Adrenal gland (tissue), 12 donors: ENCODE measurements around the gene BEST4. TPM values are rescaled to one million over a fixed set of nuclear protein-coding genes. Genes with fewer than 3 reads are reported as not detected.
"Not testable (repeated sequence)": the region's sequence is repeated elsewhere in the genome, so short reads cannot be mapped to it uniquely, and the experiment has no call there.

ENCODE experiments used
- DNase-seq, 7 donors: peaks; one replicate each; pipeline ENCODE4 v3.0.0-alpha.2; 2019 to 2020
- H3K27ac ChIP-seq, 5 donors: fragments of 200-600 bp; sonication (generic) in 4 of 5; 1 replicate in 3 of 5; 2 replicates in 2 of 5; pipeline versions ENCODE4 v1.5.1 to v1.8.0; 2016 to 2020; ENCODE audit warnings: mild to moderate bottlenecking in 1 of 5
- H3K27me3 ChIP-seq: fragments of 200-600 bp; 2 replicates; pipeline ENCODE4 v1.8.0; 2021
- H3K36me3 ChIP-seq, 2 donors: fragments of 200-600 bp; replicated peaks in 1 of 2; 1 replicate in 1 of 2; 2 replicates in 1 of 2; pipeline versions ENCODE4 v1.5.1 to v1.8.0; 2018 to 2022
- H3K4me1 ChIP-seq, 2 donors: fragments of 200-600 bp; replicated peaks in 1 of 2; 1 replicate in 1 of 2; 2 replicates in 1 of 2; pipeline versions ENCODE4 v1.5.1 to v1.8.0; 2018 to 2021
- H3K4me3 ChIP-seq, 4 donors: fragments of 200-600 bp; sonication (generic) in 3 of 4; one replicate each; pipeline ENCODE4 v1.5.1; 2016 to 2018
- H3K9me3 ChIP-seq, 3 donors: fragments of 200-600 bp; sonication (generic) in 1 of 3; replicated peaks in 1 of 3; 1 replicate in 2 of 3; 2 replicates in 1 of 3; pipeline versions ENCODE4 v1.5.1 to v1.8.0; 2016 to 2021
- CTCF ChIP-seq, 6 experiments: fragments of 450-650 bp in 4 of 6; fragments of 200-600 bp in 2 of 6; sonication (generic) in 1 of 6; IDR thresholded peaks; 1 replicate in 5 of 6; 2 replicates in 1 of 6; pipeline versions ENCODE4 v1.5.1 to v1.8.0; 2016 to 2021; ENCODE audit warnings: antibody characterized with exemption in 6 of 6, mild to moderate bottlenecking in 2 of 6, moderate library complexity in 1 of 6
- POLR2A ChIP-seq, 2 donors: fragments of 450-650 bp; IDR thresholded peaks; one replicate each; pipeline ENCODE4 v1.6.1; 2017; ENCODE audit warnings: antibody characterized with exemption in 2 of 2, mild to moderate bottlenecking in 2 of 2, moderate library complexity in 1 of 2
- WGBS, 4 donors: extraction: QIAGEN DNeasy Blood & Tissue Kit in 2 of 4; methylation state at CpG; one replicate each; pipeline versions ENCODE4 v1.1.5 to v1.1.7; 2013 to 2017; 5-methylcytosine and 5-hydroxymethylcytosine counted together
- intact Hi-C, 2 donors: fragments of 100-400 bp; cut with DNase I; formaldehyde crosslinking; loops; one replicate each; pipeline versions ENCODE4 v1.14.1 to v1.15.0; 2022 to 2023
- polyA plus RNA-seq, 3 donors: library from polyadenylated mRNA; stranded (reverse); fragments of 200-250 nt in 2 of 3; fragments of 350-450 nt in 1 of 3; fragmentation: Illumina TruSeq in 1 of 3; extraction: RNeasy Lipid Tissue Mini Kit (QIAGEN cat#74804) in 1 of 3; gene quantifications; one replicate each; pipeline ENCODE4 v1.2.3, GENCODE V29; 2013 to 2014
- total RNA-seq, 9 donors: library from RNA; depleted of rRNA in 4 of 9; stranded (reverse); fragments of >200 nt in 4 of 9; fragments of 120-200 nt in 1 of 9; fragmentation: NEBNext Ultra II Directional in 1 of 9; extraction: Animal tissue kit (Norgen Biotek cat#: 25700) in 1 of 9; gene quantifications; one replicate each; pipeline versions ENCODE4 v1.1.0 to v1.2.4, GENCODE V29; 2013 to 2023
- donor health status: healthy with polysubstance abuse.
- donor health status: Bipolar disorder and iron deficiency.
- donor health status: DM: yes; HTN: yes; CAD: no.
- donor health status: DM: no; HTN: no; CAD: no.
- donor health status: DM: no; HTN: no; CAD: no.
- donor health status: DM: yes; HTN: yes; CAD: no.

The BEST4 gene
- total and polyA plus RNA-seq, 12 donors = 0.09 to 6.2 (median 0.68) TPM; not detected in 1

DNA sequence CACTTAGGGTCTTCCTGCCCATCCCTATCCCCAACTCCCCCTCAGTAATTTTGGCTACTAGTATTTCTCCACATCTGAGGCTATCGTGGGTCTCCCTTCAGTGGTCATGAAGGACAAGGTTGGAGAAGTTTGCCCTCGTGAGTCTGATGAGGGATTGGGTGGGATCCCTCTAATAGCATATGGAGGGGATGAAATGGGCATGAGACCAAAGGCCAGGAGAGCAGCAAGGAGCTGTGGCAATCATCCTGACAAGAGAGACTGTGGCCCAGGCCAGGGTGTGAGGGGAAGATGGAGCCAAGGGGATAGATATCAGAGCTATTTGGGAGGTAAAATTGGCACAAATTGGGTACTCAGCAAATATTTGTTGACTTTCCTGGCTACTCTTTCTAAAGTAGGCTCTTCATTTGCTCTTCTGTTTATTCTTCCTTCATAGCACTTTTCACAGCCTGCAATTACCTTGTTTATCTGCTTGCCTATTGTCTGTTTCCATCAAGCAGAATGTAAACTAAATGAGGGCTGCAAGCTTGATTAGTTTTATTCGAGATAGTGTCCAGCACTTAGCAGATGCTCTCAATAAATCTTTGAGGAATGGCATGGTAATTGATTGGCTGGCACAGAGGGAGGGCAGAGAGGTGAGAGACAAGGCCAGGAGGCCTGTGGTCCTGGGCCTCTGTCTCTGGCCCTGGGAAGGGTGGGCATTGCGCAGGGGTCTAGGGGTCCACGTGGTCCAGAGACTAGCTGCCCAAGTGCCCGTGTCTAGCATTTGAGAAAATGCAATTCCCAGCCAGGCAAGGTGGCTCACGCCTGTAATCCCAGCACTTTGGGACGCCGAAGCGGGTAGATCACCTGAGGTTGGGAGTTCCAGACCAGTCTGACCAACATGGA, 10.8 kb upstream of the BEST4 start:
- Histone ChIP-seq H3K36me3 (peaks cover 0 to 12% of the 10 kb centered on the region in 2 donors), H3K9me3 (no peaks in the 10 kb centered on the region), H3K4me3 (no peak overlapping the region), H3K27ac (peak overlapping the region in 3 of 5 donors; percentile 43 to 91 (median 89)), H3K4me1 (peaks cover 5 to 22% of the 10 kb centered on the region in 2 donors), H3K27me3 (no peaks in the 10 kb centered on the region)
- DNase-seq = peak in 4 of 7 donors; percentile 26 to 68 (median 34)
- no peak for TF ChIP-seq CTCF (IDR thresholded peaks at IDR 0.05)
- TF ChIP-seq POLR2A (IDR thresholded peaks at IDR 0.05) = no peak
- intact Hi-C loops = loop anchor here in 1 of 2 donors (5.0 kb wide), 1 partner anchor 34 kb away; no protein-coding TSS in a partner anchor
- 83 to 84% (median 84%) methylated on average over 10 of the region's 10 CpGs for WGBS, 4 donors

- H3K4me1 ChIP-seq = peaks cover 5 to 16% of the 10 kb centered on the region in 2 donors
- 75 to 87% (median 82%) methylated on average over 8 of the region's 8 CpGs for WGBS, 4 donors
- DNase-seq = peak in 5 of 7 donors; percentile 2 to 52 (median 16)
- H3K27ac ChIP-seq, H3K36me3 ChIP-seq, H3K9me3 ChIP-seq, H3K4me3 ChIP-seq, H3K27me3 ChIP-seq: not testable (repeated sequence)
- intact Hi-C loops = loop anchor here in 1 of 2 donors (5.0 kb wide), 1 partner anchor 34 kb away; no protein-coding TSS in a partner anchor
These were observed 9.9 kb upstream of the BEST4 start for GRCh38 chr1:44797886-44798285.

DNA sequence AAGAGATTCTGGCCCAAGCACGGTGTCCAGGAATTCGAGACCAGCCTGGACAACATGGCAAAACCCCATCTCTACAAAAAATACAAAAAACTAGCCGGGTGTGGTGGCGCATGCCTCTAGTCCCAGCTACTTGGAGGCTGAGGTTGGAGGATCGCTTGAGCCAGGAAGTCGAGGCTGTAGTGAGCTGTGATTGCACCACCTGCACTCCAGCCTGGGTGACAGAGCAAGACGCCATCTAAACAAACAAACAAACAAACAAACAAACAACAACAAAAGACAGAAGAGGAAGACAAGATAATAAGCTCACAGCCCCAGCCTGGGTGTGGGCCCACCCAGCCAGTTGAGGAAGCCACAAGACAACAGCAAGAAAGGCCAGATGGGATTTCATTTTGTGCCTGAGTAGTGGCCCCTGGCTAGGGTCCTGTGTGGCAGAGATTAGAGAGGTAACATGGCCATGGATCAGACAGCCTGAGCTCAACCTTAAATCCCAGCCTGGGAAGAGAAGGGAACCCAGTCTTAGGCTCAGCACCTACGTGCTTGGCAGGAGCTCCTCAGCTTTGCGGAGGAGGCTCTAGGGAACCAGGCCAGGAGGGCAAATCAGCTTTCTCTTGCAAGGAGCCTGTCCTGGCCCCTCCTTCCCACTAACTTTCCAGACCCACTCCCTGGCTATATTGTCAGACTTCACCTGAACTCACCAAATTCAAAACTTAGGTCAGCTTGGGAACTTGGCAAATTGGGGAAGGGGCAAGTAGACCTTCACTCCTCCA, 4.9 kb upstream of the BEST4 start:
- TF ChIP-seq CTCF (IDR thresholded peaks at IDR 0.05) (no peak), POLR2A (IDR thresholded peaks at IDR 0.05) (no peak)
- peak in 5 of 7 donors; percentile 0 to 46 (median 14) for DNase-seq
- intact Hi-C loops = loop anchor here in 1 of 2 donors (5.0 kb wide), 1 partner anchor 34 kb away; no protein-coding TSS in a partner anchor

DNA sequence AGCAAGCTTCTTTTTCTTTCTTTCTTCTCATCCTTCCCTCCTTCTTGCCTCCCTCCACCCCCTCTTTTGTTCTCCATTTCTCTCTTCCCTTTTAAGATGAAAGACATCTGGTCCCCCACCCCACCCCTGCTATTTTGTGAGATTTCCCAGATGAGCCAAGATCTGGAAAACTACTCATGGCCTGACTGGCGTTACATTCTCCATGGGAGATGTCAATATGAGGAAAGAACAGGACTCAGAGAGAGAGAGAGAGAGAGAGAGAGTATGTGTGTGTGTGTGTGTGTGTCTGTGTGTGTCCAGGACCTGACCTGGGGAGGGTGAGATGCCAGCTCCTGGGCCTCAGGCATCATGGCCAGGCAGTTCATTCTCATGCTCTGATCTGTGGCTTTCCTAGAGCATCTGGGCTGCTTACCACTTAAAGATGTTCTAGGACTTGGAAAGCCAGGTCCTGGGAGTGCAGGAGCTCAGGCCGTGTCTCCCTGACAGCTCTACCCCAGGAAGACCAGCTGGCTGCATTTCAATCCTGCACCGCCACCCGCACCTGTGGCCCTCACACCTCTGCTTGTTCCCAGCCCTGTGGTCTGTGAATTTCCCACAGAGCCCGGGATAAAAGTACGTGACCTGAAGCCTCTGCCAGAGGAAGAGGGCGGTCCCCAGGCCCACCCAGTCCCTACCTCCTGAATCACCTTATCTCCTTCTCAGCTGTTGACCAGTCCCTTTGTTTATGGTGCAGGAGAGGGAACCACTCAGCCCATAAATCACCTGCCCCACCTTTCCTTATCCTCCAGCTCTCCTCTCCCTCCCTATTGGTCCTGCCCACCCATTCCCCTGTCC, 3.2 kb upstream of the BEST4 start:
- intact Hi-C loops = loop anchor here in 1 of 2 donors (5.0 kb wide), 1 partner anchor 36 kb away; no protein-coding TSS in a partner anchor
- no peaks in the 10 kb centered on the region for H3K36me3 ChIP-seq
- TF ChIP-seq POLR2A (IDR thresholded peaks at IDR 0.05) = no peak
- no peak for TF ChIP-seq CTCF (IDR thresholded peaks at IDR 0.05)

More for the DNA sequence above, 4.9 kb upstream of the BEST4 start:
- no peaks in the 10 kb centered on the region for H3K4me1 ChIP-seq
- no peaks in the 10 kb centered on the region for H3K9me3 ChIP-seq
- H3K4me3 ChIP-seq = no peak overlapping the region
- H3K27me3 ChIP-seq = no peaks in the 10 kb centered on the region
- WGBS, 4 donors = 89 to 96% (median 91%) methylated on average over 8 to 9 of the region's 9 CpGs
- H3K27ac ChIP-seq = no peak overlapping the region
- no peaks in the 10 kb centered on the region for H3K36me3 ChIP-seq

More for the DNA sequence above, 3.2 kb upstream of the BEST4 start:
- no peaks in the 10 kb centered on the region for H3K9me3 ChIP-seq
- no peaks in the 10 kb centered on the region for H3K27me3 ChIP-seq
- DNase-seq = peak in 2 of 7 donors; percentile 9 to 21
- peaks cover 0 to 6% of the 10 kb centered on the region in 2 donors for H3K4me1 ChIP-seq
- no peak overlapping the region for H3K4me3 ChIP-seq
- 75 to 87% (median 81%) methylated on average over 6 to 7 of the region's 7 CpGs for WGBS, 4 donors
- H3K27ac ChIP-seq = no peak overlapping the region
